NAMALWA (cell line): ENCODE results near the gene CLDN15.
A peak's percentile ranks its signal among the peaks of the same experiment; 100 is the strongest.

Experiments used
- DNase-seq: peaks from one replicate; pipeline ENCODE4 v3.0.0-alpha.2; 2015; ENCODE audit warnings: low spot score

CLDN15 gene

GRCh38 chr7:101244375-101245146 is 7.0 kb upstream of the CLDN15 start, which contains the start of gene FIS1:
TSS of gene FIS1 (minus strand) at chr7:101245081. CDS start at chr7:101245004, 77 bp downstream.
- DNase-seq: peak; percentile 96

DNA sequence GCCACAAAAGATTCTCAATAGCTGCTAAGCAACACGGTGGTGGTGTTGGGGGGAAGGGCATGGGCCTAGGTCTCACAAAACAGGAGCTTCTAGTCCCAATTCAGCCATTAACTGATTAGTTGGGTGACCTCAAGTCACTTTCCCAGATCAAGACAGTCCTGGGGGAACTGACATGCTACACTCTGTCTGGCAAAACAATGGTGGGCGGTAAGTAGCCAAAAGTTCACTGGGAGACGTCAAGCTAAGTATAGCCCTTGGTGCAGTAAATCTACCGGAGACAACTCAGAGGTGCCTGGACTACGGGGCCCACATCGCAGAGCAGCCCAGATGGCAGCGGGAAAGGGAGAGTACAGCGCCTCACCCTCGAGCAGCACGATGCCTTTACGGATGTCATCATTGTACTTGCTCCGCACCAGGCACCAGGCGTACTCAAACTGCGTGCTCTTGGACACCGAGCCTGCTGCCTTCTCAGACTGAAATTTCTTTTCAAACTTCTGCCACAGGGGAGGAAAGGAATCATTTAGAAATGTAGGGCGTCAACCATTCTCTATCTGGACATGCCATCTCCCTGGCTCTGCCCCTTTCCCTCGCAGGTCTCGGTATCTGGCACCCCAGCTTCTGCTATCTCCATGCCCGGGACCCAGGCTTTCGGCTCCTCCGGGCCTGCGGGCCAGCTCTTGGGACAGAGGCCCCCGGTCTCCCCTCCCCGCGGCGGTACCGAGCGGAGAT is 6.2 kb upstream of the CLDN15 start:
- no peak for DNase-seq

- DNase-seq: no peak
Observed at GRCh38 chr7:101241443-101242349, 4.1 kb upstream of the CLDN15 start.

GRCh38 chr7:101241015-101241363 is 3.4 kb upstream of the CLDN15 start:
- DNase-seq: no peak

GRCh38 chr7:101240226-101241014 is 2.8 kb upstream of the CLDN15 start:
- no peak for DNase-seq

DNA sequence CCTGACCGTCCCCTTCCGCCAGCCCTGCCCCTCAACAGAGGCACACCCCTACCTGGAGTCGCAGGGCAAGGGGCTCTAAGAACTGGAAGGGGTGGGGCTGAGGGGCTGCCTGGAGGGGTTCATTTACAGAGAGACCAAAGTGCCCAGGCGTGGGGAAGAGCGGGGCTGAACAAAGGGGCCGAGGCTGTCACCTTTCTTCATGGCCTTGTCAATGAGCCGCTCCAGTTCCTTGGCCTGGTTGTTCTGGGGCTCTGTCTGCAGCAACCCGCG is 2.3 kb upstream of the CLDN15 start:
- DNase-seq: no peak

DNA sequence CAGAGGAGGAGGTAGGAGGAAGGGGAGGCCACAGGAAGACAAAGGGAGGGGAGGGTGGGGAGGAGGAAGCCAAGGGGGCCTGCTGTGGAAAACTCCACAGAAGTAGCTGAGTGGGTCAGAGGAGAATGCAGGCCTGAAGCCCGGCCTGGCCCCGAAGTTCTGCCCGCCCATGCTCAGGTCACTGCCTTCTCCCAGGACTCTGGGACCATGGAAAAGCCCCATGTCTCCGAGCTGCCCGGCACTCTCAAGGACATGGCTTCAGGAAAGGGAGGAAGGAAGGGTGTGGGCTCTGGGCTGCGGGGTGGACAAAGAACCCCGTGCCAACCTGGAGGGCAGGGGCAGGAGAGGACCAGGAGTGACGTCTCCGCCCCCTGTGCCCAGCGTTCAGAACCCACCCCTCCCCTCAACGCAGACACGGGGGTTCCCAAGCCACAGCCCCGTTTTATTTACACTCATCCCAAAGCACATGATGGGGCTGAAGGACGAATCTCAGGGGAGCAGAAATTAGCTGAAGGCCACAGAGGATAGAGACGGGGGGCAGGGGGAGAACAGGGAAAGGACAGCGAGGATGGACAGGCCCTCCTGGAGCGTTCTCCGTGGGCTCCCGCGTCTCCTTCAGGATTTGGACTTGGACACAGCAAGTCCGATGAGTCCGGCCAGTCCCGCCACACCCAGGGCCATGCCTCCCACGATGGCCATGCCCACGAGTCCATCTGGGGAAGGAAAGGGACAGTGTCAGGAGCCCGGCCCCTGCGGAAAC is 1.8 kb upstream of the CLDN15 start:
- no peak for DNase-seq

DNA sequence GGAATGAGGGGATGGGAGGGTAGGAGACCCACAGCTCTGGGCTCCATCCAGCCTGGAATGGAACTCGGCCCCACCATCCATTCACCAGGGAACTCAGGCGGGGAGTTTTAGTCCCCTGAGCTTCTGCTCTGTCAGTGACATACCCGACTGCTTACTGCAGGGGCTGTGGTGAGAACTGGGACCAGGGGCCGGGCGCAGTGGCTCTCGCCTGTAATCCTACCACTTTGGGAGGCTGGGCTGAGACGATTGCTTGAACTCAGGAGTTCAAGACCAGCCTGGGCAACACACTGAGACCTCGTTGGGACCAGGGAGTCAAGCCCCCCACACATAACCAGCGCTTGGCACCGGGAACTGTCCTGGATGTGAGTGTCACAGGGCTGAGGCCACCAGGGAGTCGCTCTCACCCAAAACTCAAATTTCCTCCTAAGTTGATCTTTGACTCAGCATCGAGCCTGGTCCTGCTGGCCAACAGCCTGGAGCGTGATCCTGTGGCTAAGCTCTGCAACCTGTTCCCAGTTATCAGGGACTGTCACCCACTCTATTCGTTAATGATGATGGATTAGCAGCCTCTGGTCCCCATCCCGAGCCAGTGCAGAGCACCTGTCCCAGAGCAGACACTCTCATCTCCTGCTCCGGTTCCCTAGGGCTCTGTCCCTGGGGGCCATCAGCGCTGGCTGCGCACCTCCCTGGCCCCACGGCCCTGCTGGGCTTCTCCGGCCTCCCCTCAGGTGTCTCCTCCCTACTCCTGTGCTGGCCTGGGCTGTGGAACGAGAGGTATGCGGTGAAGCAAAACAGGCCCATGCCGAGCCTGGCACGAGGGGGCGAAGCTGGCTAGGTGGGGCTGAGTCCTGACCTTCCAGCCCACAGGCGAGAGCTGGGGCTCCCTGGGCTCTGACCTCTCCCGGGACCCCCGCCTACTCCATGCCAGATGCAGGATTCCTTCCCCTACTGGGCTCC is 902 bp upstream of the CLDN15 start:
- DNase-seq: no peak

GRCh38 chr7:101236292-101236835 is 1.2 kb downstream of the CLDN15 start:
- no peak for DNase-seq

DNA sequence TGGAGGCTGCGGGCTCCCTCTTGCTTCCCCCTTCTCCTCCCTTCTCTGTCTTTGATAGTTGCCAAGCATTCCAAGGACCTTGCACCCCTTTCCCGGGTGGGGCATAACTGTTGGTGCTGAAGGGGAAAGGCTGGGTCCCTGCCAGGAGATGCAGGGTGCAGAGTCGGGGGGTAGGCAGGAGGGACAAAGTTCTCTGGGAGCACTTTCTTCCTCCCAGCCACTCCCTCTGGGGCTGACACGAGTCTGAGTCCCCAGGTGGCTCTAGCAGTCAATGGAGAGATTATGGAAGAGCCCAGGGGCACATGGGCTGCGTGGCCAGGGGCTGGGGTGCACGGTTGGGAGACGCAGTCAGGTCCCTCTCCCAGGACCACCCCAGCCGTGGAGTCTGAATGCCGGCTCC is 2.1 kb downstream of the CLDN15 start:
- no peak for DNase-seq

DNA sequence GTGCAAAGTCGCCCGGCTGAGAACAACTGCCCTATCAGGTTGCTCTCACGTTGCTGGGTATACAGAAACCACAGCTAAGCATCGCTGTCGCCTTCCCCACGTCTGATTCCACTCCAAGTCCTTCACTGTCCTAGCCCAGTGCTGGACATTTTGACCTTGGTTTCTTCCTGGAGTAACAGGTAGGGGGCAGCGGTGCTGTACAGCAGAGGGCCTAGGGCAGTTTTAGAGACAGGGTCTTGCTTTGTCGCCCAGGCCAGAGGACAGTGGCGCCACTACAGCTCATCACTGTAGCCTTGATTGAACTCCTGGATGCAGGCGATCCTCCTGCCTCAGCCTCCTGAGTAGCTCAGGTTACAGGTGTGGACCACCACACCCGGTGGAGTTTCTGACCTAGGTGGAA is 2.6 kb downstream of the CLDN15 start:
- peak; percentile 37 for DNase-seq

DNA sequence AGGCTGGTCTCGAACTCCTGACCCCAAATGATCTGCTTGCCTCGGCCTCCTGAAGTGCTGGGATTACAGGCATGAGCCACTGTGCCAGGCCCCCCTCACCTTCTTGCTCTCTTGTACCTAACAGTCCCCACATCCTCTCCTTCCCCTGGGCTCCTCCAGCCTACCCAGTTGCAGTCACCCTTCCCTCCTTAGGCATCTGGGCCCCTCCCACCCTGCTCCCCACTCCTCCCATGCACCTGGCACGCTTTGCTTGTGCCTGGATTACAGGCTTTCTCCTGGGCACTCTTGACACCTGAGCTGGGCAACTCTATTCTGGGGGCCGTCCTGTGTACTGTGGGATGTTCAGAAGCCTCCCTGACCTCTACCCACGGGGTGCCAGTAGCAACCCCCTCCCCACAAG is 3.0 kb downstream of the CLDN15 start:
- DNase-seq: no peak

DNA sequence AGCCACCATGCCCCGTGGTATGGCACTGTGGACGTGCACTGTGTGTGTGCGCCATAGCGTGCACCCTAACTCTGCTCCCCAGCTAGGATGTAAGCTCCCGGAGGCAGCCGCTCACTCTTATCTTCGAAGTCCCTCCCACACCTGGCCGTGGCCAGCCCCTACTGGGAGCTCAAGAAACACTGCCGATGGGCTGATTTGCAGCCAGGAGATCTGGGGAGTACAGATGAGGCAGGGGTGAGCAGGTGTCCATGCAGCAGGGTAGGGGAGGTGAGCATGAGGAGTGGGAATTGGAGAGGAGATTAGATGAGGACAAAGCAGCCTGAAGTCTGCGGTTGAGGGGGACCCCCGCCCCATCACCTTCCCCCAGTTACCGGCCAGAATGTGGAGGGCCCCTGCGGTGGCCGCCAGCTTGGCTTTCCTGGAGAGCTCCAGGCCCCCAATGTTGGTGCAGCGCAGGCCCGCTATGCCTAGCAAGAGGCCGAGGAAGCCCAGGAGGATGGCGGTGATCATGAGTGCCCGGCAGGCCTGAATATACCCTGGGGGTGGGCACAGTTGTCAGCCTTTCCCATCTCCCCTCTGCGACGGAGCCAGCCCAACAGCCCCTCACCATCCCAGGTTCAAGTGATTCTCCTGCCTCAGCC is 3.6 kb downstream of the CLDN15 start:
- no peak for DNase-seq

GRCh38 chr7:101232141-101232850 is 5.3 kb downstream of the CLDN15 start:
- DNase-seq: no peak

DNA sequence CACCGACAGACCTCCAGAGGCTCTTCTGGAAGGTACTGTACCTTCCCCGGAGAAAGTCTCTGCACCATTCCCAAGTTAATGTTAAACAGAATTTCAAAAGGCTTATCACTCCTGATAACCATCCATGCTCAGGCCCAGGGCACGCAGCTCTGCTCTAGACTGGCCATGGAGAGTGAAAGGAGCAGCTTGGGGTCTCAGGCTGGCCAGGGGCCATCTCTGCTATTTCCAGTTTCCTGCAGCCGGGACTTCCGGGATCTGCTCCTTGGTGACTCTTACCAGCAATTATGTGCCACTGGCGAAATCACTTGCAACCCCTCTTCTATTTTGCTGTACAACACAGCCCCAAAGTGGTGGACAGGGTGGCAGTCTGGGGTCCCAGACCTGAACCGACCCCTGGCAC is 6.0 kb downstream of the CLDN15 start:
- DNase-seq: no peak

- no peak for DNase-seq
Observed at GRCh38 chr7:101226721-101227120, 10.9 kb downstream of the CLDN15 start.

DNA sequence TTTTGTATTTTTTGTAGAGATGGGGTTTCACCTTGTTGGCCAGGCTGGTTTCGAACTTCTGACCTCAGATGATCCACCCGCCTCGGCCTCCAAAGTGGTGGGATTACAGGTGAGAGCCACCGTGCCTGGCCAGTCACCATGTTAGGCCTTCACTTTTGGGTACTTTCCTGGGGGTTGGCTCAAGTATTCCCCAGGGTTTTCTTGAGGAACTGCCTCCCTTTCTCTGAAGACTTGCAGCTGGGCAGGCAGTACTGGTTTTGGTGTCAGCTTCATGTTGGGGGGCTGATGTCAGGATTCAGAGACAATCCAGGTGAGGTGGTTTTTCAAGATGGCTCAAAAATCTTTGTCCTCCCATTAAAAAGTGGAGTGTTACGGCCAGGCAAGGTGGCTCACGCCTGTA is 12.0 kb downstream of the CLDN15 start:
- no peak for DNase-seq

DNA sequence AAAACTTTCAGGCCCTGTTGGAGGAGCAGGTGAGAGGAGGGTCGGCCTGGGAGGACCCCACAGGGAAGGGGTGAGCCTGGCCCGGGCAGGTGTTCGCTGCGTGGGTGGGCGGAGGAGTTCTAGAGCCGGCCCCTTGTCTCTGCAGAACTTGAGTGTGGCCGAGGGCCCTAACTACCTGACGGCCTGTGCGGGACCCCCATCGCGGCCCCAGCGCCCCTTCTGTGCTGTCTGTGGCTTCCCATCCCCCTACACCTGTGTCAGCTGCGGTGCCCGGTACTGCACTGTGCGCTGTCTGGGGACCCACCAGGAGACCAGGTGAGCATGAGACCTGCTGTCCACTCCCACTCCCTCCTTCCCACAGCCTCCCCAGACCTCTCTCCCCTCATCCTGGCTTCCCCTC is 14.1 kb downstream of the CLDN15 start:
- no peak for DNase-seq
